HG03060 (cell line): ENCODE data around the gene FOXN1.
"Not testable (repeated sequence)": the region's sequence is repeated elsewhere in the genome, so short reads cannot be mapped to it uniquely, and the experiment has no call there.

Experiments used
- ATAC-seq: cut with Tn5 transposase; IDR thresholded peaks from one replicate; pipeline ENCODE4 v1.9.1; 2021; ENCODE audit warnings: low read depth, moderate number of reproducible peaks; ENCODE audit not compliant: unreplicated experiment

Gene FOXN1

GRCh38 chr17:28522281-28522680, 16.1 kb downstream of the FOXN1 start:
- ATAC-seq = not testable (repeated sequence)

- no peak for ATAC-seq
Measured at GRCh38 chr17:28523186-28523585, 17.0 kb downstream of the FOXN1 start.

- no peak for ATAC-seq
Measured at GRCh38 chr17:28523876-28524275, 17.7 kb downstream of the FOXN1 start.

GRCh38 chr17:28524476-28525424, 18.6 kb downstream of the FOXN1 start:
- no peak for ATAC-seq

- no peak for ATAC-seq
Measured at GRCh38 chr17:28526381-28526780, 20.2 kb downstream of the FOXN1 start.

- no peak for ATAC-seq
Measured at GRCh38 chr17:28527181-28527681, 21.1 kb downstream of the FOXN1 start.

- no peak for ATAC-seq
Measured at GRCh38 chr17:28527859-28528258, 21.7 kb downstream of the FOXN1 start.

GRCh38 chr17:28528327-28529012, 22.3 kb downstream of the FOXN1 start:
- ATAC-seq = no peak

- no peak for ATAC-seq
Measured at GRCh38 chr17:28529013-28529400, 22.9 kb downstream of the FOXN1 start.

GRCh38 chr17:28530250-28530649, 24.1 kb downstream of the FOXN1 start:
- ATAC-seq = no peak

- no peak for ATAC-seq
Measured at GRCh38 chr17:28530926-28531325, 24.8 kb downstream of the FOXN1 start.

GRCh38 chr17:28532050-28532960, 26.2 kb downstream of the FOXN1 start:
- ATAC-seq = no peak

GRCh38 chr17:28533091-28533807, 27.1 kb downstream of the FOXN1 start:
- no peak for ATAC-seq

GRCh38 chr17:28534740-28535375, 28.7 kb downstream of the FOXN1 start:
- ATAC-seq = no peak

- no peak for ATAC-seq
Measured at GRCh38 chr17:28536532-28537218, 30.5 kb downstream of the FOXN1 start.

- no peak for ATAC-seq
Measured at GRCh38 chr17:28537219-28537610, 31.1 kb downstream of the FOXN1 start.

GRCh38 chr17:28538296-28538895, 32.2 kb downstream of the FOXN1 start:
- ATAC-seq = no peak

GRCh38 chr17:28540231-28540630, 34.1 kb downstream of the FOXN1 start:
- no peak for ATAC-seq
